ENCODE results near the gene DNAJB8.

Gene DNAJB8

GRCh38 chr3:128493570-128494366, 27.1 kb upstream of the DNAJB8 start:
- DNase-seq = no peak

GRCh38 chr3:128492671-128493569, 26.2 kb upstream of the DNAJB8 start, which contains the start of gene GATA2:
TSS of gene GATA2 (minus strand) at chr3:128493201. CDS start at chr3:128487031, 6,170 bp downstream.
- DNase-seq = no peak

DNA sequence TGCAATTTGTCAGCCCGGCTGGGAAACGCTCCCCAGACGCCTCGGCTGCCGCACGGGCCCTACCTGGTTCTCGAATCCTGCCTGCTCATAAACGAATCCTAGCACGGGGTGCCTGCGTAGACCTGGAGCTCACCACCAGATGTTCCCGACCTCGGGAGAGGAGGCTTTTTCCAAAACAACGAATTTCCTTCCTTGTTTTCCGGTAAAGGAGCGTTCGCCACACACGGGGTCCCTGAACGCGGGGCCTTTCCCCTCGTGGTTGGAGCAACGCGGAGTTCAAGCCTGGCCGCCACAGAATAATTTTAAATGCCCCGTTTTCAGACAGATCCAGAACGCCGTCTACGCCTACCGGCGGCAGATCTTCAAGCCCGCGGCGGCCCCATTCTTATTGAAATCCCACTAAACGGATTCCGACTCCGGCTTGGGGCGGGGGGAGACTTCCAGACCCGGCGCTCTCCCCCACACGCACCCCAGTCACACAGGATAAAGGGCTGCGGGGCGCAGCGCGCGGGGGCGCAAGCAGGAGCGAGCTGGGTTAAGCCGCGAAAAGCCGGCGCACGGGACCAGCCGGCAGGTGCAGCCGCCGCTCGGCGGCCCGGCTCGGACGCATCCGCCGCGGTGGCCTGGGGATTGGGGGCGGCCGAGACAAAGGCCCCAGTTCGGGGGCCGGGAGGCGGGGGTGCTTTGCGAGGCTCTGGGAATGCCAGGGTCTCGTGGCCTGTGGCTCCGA, 25.4 kb upstream of the DNAJB8 start:
- no peak for DNase-seq

GRCh38 chr3:128491691-128491940, 24.9 kb upstream of the DNAJB8 start:
- no peak for DNase-seq

- no peak for DNase-seq
Measured at GRCh38 chr3:128490915-128491690, 24.4 kb upstream of the DNAJB8 start.

DNA sequence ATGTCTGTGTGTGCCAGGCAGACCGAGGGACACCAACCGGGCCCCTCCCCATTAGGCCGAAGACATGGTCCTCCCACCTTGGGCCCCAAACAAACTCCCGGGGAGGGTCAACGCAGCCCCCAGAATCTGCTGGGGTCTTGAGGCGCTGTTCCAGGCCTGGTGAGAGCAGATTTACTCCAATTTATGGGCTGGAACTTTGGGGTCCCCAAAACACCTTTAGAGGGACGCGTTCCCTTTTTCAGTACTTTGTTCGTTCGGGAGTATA, 23.9 kb upstream of the DNAJB8 start:
- no peak for DNase-seq

DNA sequence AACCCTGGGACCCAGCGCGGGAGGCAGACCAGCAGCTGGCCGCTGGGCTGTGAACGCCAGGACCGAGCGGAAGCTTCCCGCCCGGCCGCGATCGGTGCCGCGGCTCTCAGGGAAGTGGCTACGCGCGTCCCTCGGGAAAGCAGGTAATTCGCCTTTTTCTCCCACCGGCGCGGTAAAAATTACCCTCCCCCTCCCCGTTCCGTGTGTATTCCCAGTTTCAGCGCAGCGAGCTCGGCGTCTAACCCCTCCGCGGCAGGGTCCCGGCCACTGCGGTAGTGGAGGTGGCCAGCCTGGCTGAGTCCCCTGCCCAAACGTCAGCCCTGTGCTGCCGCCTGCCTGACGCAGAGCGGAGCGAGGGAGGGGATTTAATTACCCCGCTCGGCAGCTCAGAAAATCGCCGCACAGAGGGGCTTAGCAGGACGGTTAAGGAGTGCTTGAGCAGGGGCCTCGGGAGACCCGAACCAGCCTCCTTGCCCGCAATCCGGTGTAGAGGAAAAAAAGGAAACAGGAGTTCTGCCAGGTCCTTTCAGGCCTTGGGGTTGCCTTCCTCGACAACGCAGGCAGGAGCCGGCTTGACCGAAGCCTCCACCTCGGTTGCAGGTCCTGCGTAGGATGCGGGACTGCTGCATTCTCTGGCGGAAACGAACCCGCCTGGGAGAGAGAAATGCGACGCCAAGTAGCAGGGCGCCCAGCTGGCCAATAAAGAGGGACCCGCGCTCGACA, 23.4 kb upstream of the DNAJB8 start:
- DNase-seq = no peak

DNA sequence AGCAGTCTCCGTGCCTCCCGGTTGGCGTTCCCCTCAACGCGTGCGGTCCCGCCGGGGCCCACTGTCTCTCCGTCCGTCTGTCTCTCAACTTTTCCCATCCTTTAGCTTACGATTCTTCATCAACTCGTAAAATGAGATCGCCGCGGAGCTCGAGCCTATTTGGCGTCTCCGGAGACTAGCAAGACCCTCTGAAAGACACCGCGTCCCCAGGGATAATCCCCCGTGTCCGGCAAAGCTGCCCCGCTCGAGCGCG, 22.9 kb upstream of the DNAJB8 start:
- no peak for DNase-seq

- DNase-seq = peak; percentile 24
Measured at GRCh38 chr3:128488991-128489673, 22.4 kb upstream of the DNAJB8 start.

GRCh38 chr3:128488636-128488990, 21.9 kb upstream of the DNAJB8 start:
- DNase-seq = no peak

GRCh38 chr3:128487813-128488635, 21.3 kb upstream of the DNAJB8 start:
- peak; percentile 76 for DNase-seq

- DNase-seq = no peak
Measured at GRCh38 chr3:128487538-128487812, 20.8 kb upstream of the DNAJB8 start.

DNA sequence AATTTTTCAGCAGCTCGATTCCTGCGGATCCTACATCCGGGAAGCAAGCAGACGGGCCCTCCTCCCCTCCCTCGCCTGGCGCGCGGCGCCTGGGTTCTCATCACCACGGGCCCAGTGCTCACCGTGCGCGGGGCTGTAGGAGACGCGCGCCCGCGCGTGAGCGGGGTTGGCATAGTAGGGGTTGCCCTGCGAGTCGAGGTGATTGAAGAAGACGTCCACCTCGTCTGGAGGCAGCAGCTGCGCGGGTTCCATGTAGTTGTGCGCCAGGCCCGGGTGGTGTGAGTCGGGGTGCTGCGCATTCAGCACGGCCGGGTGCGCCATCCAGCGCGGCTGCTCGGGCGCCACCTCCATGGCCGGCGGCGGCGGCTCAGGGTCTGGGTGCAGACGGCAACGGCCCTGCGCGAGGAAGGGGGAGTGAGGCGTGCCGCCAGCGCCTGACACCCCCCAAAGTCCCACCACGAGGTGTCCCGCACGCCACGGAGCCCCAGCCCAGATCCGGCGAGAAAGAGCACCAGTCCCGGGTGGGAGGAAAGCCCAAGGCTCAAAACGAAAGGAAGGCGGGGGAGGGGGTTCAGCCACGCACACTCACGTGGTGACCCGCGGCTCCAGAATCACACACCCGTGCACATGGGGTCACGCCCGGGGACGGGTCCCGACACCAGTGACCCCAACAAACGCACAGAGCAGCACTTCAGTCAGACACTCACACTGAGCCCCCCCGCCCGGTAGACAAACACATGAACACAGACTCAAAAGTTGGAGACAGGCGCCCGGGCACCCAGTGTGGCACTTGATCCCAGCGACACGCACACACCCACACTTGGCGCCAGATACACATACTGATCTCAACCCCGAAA, 20.2 kb upstream of the DNAJB8 start:
- DNase-seq = no peak

- no peak for DNase-seq
Measured at GRCh38 chr3:128486205-128486628, 19.5 kb upstream of the DNAJB8 start.

- DNase-seq = no peak
Measured at GRCh38 chr3:128485282-128486204, 18.9 kb upstream of the DNAJB8 start.

GRCh38 chr3:128484404-128485281, 18.0 kb upstream of the DNAJB8 start:
- DNase-seq = no peak

DNA sequence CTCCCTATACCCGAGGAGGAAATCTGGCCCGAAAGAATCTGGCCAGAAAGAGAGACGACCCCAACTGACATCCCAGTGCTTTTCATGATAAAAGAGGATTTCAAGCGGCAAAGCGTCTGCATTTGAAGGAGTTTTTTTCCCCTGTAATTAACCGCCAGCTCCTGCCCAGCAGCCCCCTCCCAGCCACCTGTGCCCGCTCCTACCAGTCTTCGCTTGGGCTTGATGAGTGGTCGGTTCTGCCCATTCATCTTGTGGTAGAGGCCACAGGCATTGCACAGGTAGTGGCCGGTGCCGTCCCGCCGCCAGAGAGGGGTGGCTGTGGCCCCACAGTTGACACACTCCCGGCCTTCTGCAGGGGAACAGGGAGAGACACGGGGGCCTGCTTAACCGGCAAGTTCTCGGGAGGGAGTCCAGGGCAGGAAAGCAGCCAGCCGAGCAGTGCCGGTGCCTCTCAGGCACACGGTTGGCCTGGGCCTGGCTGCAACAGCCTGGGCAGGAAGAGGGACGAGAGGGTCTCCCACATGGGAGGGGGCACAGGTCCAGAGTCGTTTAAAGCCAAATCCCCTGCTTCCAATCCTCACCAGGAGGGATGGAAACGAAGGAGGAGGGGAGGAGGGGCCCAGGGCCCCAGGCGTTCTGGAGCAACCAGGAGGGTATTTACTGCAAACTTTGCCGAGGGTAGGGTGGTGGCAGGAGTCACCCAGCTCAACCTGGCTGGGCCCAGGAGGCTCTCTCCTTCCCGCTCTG, 17.1 kb upstream of the DNAJB8 start:
- DNase-seq = no peak

Measured in GDM1 (cell line).